Measurements from ENCODE around the gene ETS1.

ETS1 gene

DNA sequence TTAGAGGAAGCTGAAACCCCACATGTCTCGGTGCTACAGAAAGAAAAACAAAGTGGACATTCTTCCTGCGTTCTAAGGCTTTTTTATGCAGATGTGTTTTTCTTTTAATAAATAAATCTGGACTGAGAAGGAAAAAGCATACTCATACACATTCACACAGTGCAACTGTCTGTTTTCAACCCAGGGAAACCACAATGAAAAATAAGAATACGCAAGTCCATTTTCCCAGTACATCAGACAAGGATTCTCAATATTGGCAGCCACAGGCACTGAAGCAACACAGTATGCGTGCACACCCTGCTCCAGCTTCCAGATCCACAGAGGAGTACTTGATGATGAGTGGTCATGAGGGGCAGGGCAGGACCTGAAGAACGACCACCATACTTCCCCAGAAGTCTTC is 86.9 kb downstream of the ETS1 start:
- no peak for DNase-seq (ENCODE audit: low spot score)

DNA sequence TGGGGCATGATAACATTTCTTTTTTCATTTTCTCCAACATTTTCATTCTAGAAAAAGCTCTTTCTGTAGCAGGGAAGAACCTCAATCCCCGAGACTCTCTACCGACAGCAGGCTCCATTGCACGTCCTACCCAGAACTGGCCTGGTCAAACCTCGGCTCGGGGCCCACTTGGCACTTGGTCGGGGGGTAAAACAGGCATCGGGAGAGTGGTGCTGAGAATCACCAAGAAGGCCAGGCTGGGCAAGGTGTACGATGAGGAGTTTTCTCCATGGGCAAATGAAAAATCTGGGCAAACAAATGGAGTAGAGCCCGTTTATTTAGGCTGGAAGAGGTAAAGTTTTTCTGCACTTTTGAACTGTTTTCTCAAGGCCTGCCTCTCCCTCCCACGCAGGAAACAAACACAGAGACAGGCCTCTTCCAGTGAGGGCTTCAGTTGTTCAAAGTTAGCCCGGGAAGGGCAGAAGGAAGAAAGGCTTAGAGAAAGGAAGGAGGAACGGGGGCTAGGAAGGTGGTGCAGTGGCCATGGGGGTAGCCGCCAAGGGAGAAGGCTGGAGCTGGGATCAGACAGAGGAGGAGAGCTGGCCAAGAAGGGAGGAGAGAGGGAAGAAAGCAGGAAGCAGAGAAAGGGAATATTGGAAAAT is 87.6 kb downstream of the ETS1 start:
- DNase-seq (ENCODE audit: low spot score): no peak

DNA sequence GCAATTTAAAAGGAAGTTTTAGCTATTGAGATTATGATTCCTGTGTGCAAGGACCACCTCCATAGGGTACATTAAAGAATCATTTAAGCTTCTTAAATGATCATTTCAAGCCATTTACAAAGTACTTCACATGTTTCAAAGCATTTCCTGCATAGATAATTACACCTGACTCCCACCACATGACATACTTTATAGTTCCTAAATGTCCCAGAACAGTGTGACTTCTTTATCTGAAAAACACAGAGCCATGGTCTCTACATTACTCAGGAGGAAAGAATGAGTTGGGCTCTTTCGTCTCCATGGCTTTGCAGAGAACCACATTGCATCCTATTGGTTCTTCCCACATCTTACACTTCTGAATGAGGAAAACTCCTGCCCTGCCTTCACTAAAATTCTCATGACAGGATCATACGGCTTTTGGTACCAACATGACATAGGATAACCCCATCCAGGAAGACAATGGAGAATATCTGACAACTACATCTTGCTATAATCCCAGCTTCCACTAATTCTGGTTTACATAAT is 88.6 kb downstream of the ETS1 start:
- no peak for DNase-seq (ENCODE audit: low spot score)

- DNase-seq (ENCODE audit: low spot score): no peak
Measured at GRCh38 chr11:128497776-128498095, 89.6 kb downstream of the ETS1 start.

DNA sequence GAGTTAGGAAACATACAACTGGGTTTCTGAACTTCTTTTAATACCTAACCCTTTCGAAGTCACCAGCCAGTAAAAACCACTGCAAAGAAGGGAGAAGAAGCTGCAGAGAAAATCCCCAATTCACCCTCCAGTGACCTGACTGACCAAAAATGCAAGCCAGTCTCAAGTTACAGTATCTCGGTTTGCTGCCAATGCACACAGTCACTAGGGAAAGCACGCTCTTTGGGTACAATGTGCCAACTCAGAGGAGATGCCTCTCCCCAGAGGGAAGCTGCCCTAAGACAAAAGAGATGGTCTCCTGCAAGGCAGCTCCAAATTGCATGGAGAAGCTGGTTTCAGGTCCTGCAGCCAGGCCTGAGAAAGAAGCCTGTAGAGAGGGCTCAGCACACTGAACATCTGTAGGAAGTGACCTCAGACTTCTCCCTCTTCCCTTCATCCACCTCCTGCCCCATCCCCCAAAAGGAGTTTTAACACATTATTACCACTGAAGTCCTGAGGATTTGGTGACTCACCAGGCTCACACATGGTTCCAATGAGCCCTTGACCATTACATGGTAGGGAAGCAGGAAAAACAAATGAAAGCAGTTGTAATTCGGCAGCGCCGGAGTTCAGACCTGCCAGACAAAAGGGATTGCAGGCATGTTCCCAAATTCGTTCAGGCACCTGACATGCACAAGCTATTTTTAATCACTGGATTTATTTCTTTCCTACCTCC is 90.1 kb downstream of the ETS1 start:
- peak; percentile 61 for DNase-seq (ENCODE audit: low spot score)

- no peak for DNase-seq (ENCODE audit: low spot score)
Measured at GRCh38 chr11:128496692-128497060, 90.7 kb downstream of the ETS1 start.

- DNase-seq (ENCODE audit: low spot score): no peak
Measured at GRCh38 chr11:128496249-128496648, 91.1 kb downstream of the ETS1 start.

DNA sequence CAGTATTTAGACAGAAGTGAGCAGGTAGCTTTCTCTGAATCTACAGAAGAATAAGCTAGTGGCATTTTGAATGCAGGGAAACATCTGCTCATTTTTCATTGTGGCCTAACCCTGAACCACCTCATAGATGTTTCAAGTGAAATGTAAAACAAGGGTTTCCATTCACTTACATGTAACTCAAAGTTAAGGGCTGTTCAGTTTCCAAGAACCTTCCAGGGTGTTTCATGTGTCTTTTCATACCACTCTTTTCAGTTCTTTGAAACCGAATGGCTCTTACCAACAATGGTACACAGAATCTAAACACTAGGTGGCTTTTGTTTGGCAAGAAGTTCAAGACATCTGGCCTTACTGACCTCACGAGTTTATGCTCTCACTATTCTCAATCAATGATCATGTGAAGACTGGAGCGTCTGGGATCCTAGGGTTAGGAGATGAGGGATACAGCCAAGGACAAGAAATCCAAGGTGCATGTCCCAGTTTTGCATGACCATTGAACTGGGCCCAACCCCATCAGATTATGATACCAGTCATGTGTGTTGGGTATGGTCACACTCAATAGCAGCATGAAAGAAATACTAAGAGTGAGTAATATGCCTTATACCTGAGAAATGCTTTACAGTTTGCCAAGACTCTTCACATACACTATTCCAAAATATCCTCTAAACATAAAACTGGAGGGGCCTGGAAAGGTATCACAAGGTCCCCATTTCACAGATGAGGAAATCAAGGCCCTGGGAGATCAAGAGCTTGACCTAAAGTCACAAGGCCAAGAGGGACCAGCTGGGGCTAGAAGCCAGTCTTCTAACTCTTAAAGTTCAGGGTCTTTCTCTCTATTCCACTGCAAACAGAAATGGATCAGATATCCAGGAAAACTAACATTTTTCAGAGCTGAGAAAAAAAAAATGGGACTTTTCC is 92.7 kb downstream of the ETS1 start:
- DNase-seq (ENCODE audit: low spot score): no peak

DNA sequence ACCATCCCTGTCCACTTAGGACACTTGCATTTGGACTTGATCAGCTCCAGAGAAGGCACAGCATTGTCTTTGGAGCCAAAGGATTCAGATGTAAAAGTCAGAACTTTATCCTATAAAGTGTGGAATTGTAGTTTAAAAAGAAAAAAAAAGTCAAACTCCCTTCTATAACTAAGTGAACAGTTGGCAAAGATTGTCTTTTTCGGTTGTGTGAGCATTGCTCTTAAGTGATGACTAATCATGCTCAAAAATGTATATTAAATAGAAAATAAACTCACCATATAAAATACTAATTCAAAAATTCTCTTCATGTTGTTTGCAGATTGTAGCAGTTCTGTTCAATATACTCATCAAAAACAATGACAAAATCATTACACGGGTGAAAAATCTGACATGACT is 93.8 kb downstream of the ETS1 start:
- DNase-seq (ENCODE audit: low spot score): no peak

DNA sequence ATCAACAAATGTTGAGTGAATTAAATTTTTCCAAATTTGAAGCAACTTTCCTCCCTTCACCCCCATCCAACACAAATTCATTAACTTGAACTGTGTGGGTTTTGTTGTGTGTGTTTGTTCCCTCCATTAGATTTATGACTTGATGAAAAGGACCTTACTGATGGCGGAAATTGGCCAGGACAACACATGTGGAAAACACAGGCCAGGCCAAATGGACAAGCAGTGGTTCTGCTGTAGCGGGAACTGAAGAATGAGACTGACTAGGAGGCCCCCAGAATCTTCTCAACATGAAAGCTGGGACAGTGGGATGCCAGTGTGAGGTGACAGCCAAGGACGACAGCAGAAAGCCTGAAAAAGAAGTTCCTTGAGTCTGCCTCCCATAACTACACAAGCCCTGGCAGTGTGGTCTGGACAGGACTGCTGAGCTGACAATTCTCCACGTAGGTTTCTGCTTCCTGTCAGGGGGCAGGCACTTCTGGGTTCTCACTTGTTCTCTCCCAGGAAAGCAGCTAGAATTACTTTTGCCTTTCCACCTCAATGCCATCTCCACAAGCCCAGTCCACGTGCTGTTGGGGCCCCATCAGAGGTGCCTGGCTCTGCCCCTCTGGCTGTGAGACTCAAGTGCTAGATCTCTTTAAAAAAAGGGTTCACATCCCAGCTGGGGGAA is 94.3 kb downstream of the ETS1 start:
- DNase-seq (ENCODE audit: low spot score): no peak

GRCh38 chr11:128492461-128492860 is 94.9 kb downstream of the ETS1 start:
- DNase-seq (ENCODE audit: low spot score): no peak

- no peak for DNase-seq (ENCODE audit: low spot score)
Measured at GRCh38 chr11:128491195-128491936, 96.0 kb downstream of the ETS1 start.

DNA sequence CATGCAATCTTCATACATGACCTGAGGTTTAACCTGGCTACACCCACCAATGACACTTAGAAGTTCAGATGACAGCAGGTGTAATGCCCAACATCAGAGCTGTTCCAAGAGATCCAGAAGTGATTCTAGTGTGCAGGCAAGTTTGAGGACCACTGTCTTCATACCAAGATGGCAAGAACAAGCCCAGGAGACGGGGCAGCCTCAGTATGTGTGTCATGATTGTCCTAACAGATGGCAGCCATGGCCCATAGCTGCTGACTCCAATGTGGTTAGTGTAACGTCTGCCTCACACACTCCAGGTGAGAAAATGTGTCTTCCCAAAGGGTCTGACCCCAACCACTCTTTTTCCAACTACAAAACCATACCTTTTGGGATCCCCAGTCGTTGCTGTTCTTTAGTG is 97.3 kb downstream of the ETS1 start:
- DNase-seq (ENCODE audit: low spot score): no peak

- no peak for DNase-seq (ENCODE audit: low spot score)
Measured at GRCh38 chr11:128488471-128488870, 98.9 kb downstream of the ETS1 start.

- no peak for DNase-seq (ENCODE audit: low spot score)
Measured at GRCh38 chr11:128487978-128488377, 99.4 kb downstream of the ETS1 start.

DNA sequence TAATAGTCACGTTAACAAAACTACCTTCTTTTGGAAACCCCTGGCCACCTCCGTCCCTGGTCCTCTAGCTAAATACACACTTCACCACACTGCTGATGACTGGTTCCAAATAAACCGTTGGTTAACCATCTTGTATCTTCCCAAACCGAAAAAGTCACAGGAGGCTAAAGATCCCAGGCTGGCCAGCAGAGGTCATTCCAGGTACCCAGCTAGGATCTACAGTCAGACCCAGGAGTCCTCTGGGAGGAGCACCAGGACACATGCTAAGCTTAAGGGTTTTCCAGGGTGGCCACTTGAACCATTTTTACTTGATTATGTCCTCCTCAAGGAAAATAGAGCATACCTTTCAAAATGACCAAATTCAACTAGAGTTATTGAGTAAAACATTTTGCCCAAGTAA is 103.2 kb downstream of the ETS1 start:
- no peak for DNase-seq (ENCODE audit: low spot score)

- DNase-seq (ENCODE audit: low spot score): no peak
Measured at GRCh38 chr11:128483211-128483788, 104.1 kb downstream of the ETS1 start.

- DNase-seq (ENCODE audit: low spot score): no peak
Measured at GRCh38 chr11:128482512-128483191, 104.7 kb downstream of the ETS1 start.

DNA sequence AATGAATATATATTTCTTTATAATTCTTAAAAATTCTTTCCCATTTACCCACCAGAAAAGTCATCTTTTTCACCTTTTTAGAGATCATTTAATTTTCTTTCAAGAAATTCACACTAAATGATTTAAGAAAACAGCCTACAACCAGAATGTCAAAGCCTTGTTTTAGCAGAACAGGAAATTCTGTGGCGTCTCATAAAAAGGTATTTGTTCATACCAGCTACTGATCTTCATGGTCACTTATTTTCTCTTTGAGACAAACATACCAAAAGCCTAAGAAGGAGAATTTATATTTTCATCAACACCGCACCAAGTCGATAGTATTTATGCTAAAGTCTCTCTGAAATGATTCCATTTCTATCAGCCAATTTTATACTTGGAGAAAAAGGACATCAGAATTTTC is 105.3 kb downstream of the ETS1 start:
- no peak for DNase-seq (ENCODE audit: low spot score)

DNA sequence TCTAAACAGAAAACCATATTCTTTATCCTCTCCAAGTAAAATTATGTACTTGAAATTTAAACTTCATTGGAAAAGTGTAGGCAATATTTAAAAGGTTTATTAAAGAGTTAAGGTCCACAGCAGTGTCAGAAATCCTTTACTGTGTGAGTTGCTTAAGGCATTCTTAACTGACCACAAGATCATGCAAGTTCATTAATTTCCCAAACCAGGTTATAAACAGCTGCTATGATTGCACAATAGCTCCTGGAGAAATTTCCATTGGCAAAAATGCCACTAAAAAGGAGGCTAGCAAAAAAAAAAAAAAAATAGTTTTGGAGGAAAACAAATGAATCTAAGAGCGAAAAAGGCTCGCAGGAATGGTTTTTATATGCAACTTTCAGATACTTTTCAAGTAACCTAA is 106.2 kb downstream of the ETS1 start:
- peak; percentile 45 for DNase-seq (ENCODE audit: low spot score)

DNA sequence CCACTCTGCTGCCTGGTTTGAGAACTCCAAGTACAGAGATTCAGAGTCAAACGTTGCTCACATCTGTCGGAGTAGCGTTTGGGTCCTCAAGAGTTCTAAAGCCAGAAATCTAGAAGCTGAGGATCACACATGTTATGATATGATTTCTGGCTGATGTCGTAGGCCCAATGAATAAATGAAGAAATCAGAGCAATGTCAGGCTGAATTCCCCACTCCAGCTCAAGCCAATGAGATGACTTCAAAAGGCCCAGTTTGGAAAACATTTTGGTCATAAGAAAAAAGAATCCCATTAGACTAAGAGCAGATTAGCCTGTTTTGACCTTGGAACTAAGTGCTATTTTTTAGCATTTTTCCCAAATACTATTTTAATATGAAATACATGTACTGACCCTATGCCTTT is 106.7 kb downstream of the ETS1 start:
- no peak for DNase-seq (ENCODE audit: low spot score)
